NB4 (cell line): ENCODE measurements around the gene GMPPB.

ENCODE experiments used
- POLR2A ChIP-seq: IDR thresholded peaks from 2 replicates; pipeline ENCODE4 v1.6.1; 2011; ENCODE audit warnings: mild to moderate bottlenecking; ENCODE audit not compliant: insufficient read length; ENCODE audit errors: extremely low read depth
- TF ChIP-seq, protein P1 (sequence below): IDR thresholded peaks from one replicate; pipeline ENCODE4 v1.5.1; 2012; ENCODE audit warnings: low read depth, low read length
- TF ChIP-seq, protein P2 (sequence below): IDR thresholded peaks from 2 replicates; pipeline ENCODE4 v1.6.1; 2011; ENCODE audit warnings: low read depth, low read length

DNA sequence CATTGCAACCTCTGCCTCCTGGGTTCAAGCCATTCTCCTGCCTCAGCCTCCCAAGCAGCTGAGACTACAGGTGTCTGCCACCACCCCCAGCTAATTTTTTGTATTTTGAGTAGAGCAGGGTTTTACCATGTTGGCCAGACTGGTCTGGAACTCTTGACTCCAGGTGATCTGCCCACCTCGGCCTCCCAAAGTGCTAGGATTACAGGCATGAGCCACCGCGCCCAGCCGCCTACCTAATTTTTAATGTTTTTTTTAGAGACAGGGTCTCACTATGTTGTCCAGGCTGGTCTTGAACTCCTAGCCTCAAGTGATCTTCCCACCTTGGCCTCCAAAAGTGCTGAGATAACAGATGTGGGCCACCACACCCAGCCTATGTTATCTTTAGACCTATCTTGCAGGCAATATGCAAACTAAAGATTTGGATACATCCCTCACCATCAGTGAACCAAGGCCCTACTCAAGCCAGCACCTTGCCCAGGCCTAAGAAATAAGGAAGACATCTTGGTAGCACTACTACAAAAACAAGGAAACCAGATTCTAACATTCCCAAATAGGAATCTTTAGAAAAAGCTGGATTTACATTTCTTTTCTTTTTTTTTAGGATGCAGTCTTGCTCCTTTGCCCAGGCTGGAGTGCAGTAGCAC, 6.3 kb upstream of the GMPPB start:
- TF ChIP-seq, protein P1, sequence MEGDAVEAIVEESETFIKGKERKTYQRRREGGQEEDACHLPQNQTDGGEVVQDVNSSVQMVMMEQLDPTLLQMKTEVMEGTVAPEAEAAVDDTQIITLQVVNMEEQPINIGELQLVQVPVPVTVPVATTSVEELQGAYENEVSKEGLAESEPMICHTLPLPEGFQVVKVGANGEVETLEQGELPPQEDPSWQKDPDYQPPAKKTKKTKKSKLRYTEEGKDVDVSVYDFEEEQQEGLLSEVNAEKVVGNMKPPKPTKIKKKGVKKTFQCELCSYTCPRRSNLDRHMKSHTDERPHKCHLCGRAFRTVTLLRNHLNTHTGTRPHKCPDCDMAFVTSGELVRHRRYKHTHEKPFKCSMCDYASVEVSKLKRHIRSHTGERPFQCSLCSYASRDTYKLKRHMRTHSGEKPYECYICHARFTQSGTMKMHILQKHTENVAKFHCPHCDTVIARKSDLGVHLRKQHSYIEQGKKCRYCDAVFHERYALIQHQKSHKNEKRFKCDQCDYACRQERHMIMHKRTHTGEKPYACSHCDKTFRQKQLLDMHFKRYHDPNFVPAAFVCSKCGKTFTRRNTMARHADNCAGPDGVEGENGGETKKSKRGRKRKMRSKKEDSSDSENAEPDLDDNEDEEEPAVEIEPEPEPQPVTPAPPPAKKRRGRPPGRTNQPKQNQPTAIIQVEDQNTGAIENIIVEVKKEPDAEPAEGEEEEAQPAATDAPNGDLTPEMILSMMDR = no peak
- TF ChIP-seq, protein P2, sequence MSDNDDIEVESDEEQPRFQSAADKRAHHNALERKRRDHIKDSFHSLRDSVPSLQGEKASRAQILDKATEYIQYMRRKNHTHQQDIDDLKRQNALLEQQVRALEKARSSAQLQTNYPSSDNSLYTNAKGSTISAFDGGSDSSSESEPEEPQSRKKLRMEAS = no peak
- no peak for TF ChIP-seq POLR2A
